ENCODE data around the gene RAB23.
A peak's percentile ranks its signal among the peaks of the same experiment; 100 is the strongest.

RAB23 gene

GRCh38 chr6:57221191-57221935 lies 744 bp downstream of the RAB23 start:
- TF ChIP-seq, protein P1, sequence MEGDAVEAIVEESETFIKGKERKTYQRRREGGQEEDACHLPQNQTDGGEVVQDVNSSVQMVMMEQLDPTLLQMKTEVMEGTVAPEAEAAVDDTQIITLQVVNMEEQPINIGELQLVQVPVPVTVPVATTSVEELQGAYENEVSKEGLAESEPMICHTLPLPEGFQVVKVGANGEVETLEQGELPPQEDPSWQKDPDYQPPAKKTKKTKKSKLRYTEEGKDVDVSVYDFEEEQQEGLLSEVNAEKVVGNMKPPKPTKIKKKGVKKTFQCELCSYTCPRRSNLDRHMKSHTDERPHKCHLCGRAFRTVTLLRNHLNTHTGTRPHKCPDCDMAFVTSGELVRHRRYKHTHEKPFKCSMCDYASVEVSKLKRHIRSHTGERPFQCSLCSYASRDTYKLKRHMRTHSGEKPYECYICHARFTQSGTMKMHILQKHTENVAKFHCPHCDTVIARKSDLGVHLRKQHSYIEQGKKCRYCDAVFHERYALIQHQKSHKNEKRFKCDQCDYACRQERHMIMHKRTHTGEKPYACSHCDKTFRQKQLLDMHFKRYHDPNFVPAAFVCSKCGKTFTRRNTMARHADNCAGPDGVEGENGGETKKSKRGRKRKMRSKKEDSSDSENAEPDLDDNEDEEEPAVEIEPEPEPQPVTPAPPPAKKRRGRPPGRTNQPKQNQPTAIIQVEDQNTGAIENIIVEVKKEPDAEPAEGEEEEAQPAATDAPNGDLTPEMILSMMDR (conservative IDR thresholded peaks at IDR 0.05; ENCODE audit: control insufficient read depth, insufficient read depth, low read depth, low read length), result no peak
- H3K4me3 ChIP-seq (ENCODE audit: control insufficient read depth, low read depth, low read length), result peak overlapping the region; percentile 92
- peak; percentile 63 for DNase-seq (ENCODE audit: low read depth)

DNA sequence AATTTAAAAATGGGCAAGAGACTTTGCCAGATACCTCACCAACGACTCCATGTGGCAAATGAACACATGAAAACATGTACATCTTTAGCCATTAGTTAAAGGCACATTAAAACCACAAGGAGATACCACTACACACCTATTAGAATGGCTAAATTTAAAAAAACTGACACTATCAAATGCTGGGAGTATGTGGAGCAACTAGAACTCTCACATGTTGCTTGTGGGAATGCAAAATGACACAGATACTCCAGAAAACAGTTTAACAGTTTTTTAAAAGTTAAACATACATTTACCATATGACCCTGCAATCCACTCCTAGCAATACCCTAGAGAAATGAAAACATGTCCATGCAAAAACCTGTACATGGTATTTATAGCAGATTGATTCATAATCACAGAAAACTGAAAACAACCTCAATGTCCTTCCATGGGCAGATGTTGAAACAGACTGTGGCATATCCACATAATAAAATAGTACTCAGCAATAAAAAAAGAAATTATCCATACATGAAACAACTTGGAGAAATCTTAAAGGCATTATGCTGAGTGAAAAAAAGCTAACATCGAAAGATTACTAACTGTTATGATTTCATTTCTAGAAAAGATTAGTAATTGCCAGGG lies 1.9 kb downstream of the RAB23 start:
- no peak for DNase-seq (ENCODE audit: low read depth)
- TF ChIP-seq, protein P1 (conservative IDR thresholded peaks at IDR 0.05; ENCODE audit: control insufficient read depth, insufficient read depth, low read depth, low read length), result no peak
- H3K4me3 ChIP-seq (ENCODE audit: control insufficient read depth, low read depth, low read length), result peak overlapping the region; percentile 92

- no peak for DNase-seq (ENCODE audit: low read depth)
- TF ChIP-seq, protein P1 (conservative IDR thresholded peaks at IDR 0.05; ENCODE audit: control insufficient read depth, insufficient read depth, low read depth, low read length), result no peak
- H3K4me3 ChIP-seq (ENCODE audit: control insufficient read depth, low read depth, low read length), result no peak overlapping the region
Measured at GRCh38 chr6:57217270-57217669, 4.8 kb downstream of the RAB23 start.

GRCh38 chr6:57216235-57217101 lies 5.6 kb downstream of the RAB23 start:
- no peak overlapping the region for H3K4me3 ChIP-seq (ENCODE audit: control insufficient read depth, low read depth, low read length)
- DNase-seq (ENCODE audit: low read depth), result peak; percentile 59
- TF ChIP-seq, protein P1 (conservative IDR thresholded peaks at IDR 0.05; ENCODE audit: control insufficient read depth, insufficient read depth, low read depth, low read length), result no peak

- TF ChIP-seq, protein P1 (conservative IDR thresholded peaks at IDR 0.05; ENCODE audit: control insufficient read depth, insufficient read depth, low read depth, low read length), result no peak
- DNase-seq (ENCODE audit: low read depth), result no peak
- no peak overlapping the region for H3K4me3 ChIP-seq (ENCODE audit: control insufficient read depth, low read depth, low read length)
Measured at GRCh38 chr6:57215260-57215659, 6.8 kb downstream of the RAB23 start.

GRCh38 chr6:57210060-57210459 lies 12.0 kb downstream of the RAB23 start:
- no peak overlapping the region for H3K4me3 ChIP-seq (ENCODE audit: control insufficient read depth, low read depth, low read length)
- TF ChIP-seq, protein P1 (conservative IDR thresholded peaks at IDR 0.05; ENCODE audit: control insufficient read depth, insufficient read depth, low read depth, low read length), result no peak
- DNase-seq (ENCODE audit: low read depth), result no peak

Data from fibroblast of mammary gland (primary cell).